SK-N-SH treated with all-trans-retinoic acid at 6 μM for 48 hours (cell line): Measurements from ENCODE around the gene EFCAB5.

ENCODE experiments used
- ARNTL ChIP-seq: fragments of 450-650 bp; formaldehyde crosslinking; IDR thresholded peaks from 2 replicates; pipeline ENCODE4 v1.5.0; 2020; ENCODE audit warnings: low read depth, mild to moderate bottlenecking, moderate library complexity, borderline replicate concordance
- CREB5 ChIP-seq: fragments of 250-450 bp; sonication (Bioruptor Pico); IDR thresholded peaks from 2 replicates; pipeline ENCODE4 v1.5.1; 2020; ENCODE audit warnings: low read depth, mild to moderate bottlenecking, moderate library complexity
- CSRNP3 ChIP-seq: fragments of 250-450 bp; sonication (Bioruptor Pico); IDR thresholded peaks from 2 replicates; pipeline ENCODE4 v1.5.1; 2021; ENCODE audit warnings: mild to moderate bottlenecking, moderate library complexity
- ESRRG ChIP-seq: fragments of 250-450 bp; sonication (Bioruptor Pico); IDR thresholded peaks from 2 replicates; pipeline ENCODE4 v1.6.1; 2021; ENCODE audit warnings: mild to moderate bottlenecking
- ISL1 ChIP-seq: fragments of 250-450 bp; sonication (Bioruptor Pico); IDR thresholded peaks from 2 replicates; pipeline ENCODE4 v2.1.2; 2022; ENCODE audit warnings: mild to moderate bottlenecking, moderate library complexity
- POU6F1 ChIP-seq: fragments of 250-450 bp; sonication (Bioruptor Pico); IDR thresholded peaks from 2 replicates; pipeline ENCODE4 v1.8.0; 2021; ENCODE audit warnings: low read depth, mild to moderate bottlenecking, moderate library complexity, borderline replicate concordance
- RARB ChIP-seq: fragments of 250-450 bp; sonication (Bioruptor Pico); IDR thresholded peaks from 2 replicates; pipeline ENCODE4 v1.8.0; 2021; ENCODE audit warnings: mild to moderate bottlenecking, moderate library complexity
- TSHZ2 ChIP-seq: fragments of 250-450 bp; sonication (Bioruptor Pico); IDR thresholded peaks from 2 replicates; pipeline ENCODE4 v1.5.0; 2020; ENCODE audit warnings: mild to moderate bottlenecking, moderate library complexity
- ZC3H10 ChIP-seq: fragments of 250-450 bp; sonication (Bioruptor Pico); IDR thresholded peaks from 2 replicates; pipeline ENCODE4 v1.5.1; 2021; ENCODE audit warnings: mild to moderate bottlenecking, moderate library complexity
- ZNF70 ChIP-seq: fragments of 450-650 bp; formaldehyde crosslinking; IDR thresholded peaks from 2 replicates; pipeline ENCODE4 v1.5.0; 2020; ENCODE audit warnings: mild to moderate bottlenecking, moderate library complexity

GRCh38 chr17:29933379-29933778 lies 8.1 kb upstream of the EFCAB5 start:
- TF ChIP-seq TSHZ2 (CRISPR knock-in tag) (no peak), POU6F1 (no peak), ZC3H10 (CRISPR knock-in tag) (no peak), ZNF70 (CRISPR knock-in tag) (no peak), CREB5 (CRISPR knock-in tag) (no peak), ISL1 (CRISPR knock-in tag) (no peak), ARNTL (CRISPR knock-in tag) (no peak), ESRRG (CRISPR knock-in tag) (no peak), RARB (CRISPR knock-in tag) (no peak), CSRNP3 (CRISPR knock-in tag) (no peak)
